GM12864 (cell line): ENCODE data around the gene PCA3.

Source experiments
- DNase-seq: peaks from one replicate; pipeline ENCODE4 v3.0.0-alpha.2; 2011; ENCODE audit warnings: low read depth
- H3K4me3 ChIP-seq: 2 replicates; pipeline ENCODE4 v1.5.1; 2011; ENCODE audit warnings: mild to moderate bottlenecking, low read depth, low read length, control low read depth
- CTCF ChIP-seq: IDR thresholded peaks from 2 replicates; pipeline ENCODE4 v1.5.1; 2011; ENCODE audit warnings: low read depth, mild to moderate bottlenecking, moderate library complexity, low read length, control low read depth, inconsistent platforms; ENCODE audit errors: missing control alignments

The PCA3 gene

GRCh38 chr9:76835571-76836283 is 71.5 kb downstream of the PCA3 start:
- no peak overlapping the region for H3K4me3 ChIP-seq
- no peak for TF ChIP-seq CTCF
- DNase-seq = no peak
